PC-3 (cell line): ENCODE results near the gene APOBEC3G. TPM values are rescaled to one million over a fixed set of nuclear protein-coding genes. Genes with fewer than 3 reads are reported as not detected.
"Not testable (repeated sequence)": the region's sequence is repeated elsewhere in the genome, so short reads cannot be mapped to it uniquely, and the experiment has no call there.

Source experiments
- ATAC-seq: fragments of 200-7000 bp; cut with Tn5 transposase; 2 replicates; pipeline ENCODE4 v1.9.1; 2020; ENCODE audit warnings: mild to moderate bottlenecking, moderate library complexity
- BruUV-seq: library from RNA; stranded (reverse); fragments of 400-500 nt; replicated peaks from 2 replicates; lab custom pipeline; 2021; lab: Mats Ljungman, UMichigan
- CTCF ChIA-PET: fragments of 300-600 bp; sonication (Branson Sonifier 250); formaldehyde crosslinking; loops from one replicate; lab custom pipeline; 2022; ENCODE audit warnings: antibody characterized with exemption; lab: Charles Lee
- POLR2A ChIA-PET: fragments of 300-600 bp; sonication (Branson Sonifier 250); formaldehyde crosslinking; loops from one replicate; lab custom pipeline; 2022; ENCODE audit warnings: antibody characterized with exemption; ENCODE audit not compliant: unreplicated experiment; lab: Charles Lee
- DNase-seq: peaks from one replicate; pipeline ENCODE4 v3.0.0-alpha.2; 2015
- H2AFZ ChIP-seq: fragments of 300-600 bp; sonication (generic); 2 replicates; pipeline ENCODE4 v1.6.0; 2016; ENCODE audit warnings: antibody characterized with exemption, low read length
- H3F3A ChIP-seq: fragments of 300-600 bp; sonication (generic); one replicate; pipeline ENCODE4 v1.6.0; 2017; ENCODE audit warnings: antibody characterized with exemption, low read length, control low read depth, mild to moderate bottlenecking; ENCODE audit not compliant: unreplicated experiment
- H3K27ac ChIP-seq: fragments of 300-600 bp; sonication (generic); 2 replicates; pipeline ENCODE4 v1.5.1; 2016; ENCODE audit warnings: mild to moderate bottlenecking, low read length
- H3K27me3 ChIP-seq: fragments of 300-600 bp; sonication (generic); 2 replicates; pipeline ENCODE4 v1.6.1; 2016; ENCODE audit warnings: low read length, mixed read lengths
- H3K36me3 ChIP-seq: fragments of 300-600 bp; sonication (generic); 2 replicates; pipeline ENCODE4 v1.6.1; 2016; ENCODE audit warnings: low read depth, mixed run types, low read length, mixed read lengths
- H3K4me1 ChIP-seq: fragments of 300-600 bp; sonication (generic); 2 replicates; pipeline ENCODE4 v1.5.1; 2016; ENCODE audit warnings: low read length; ENCODE audit not compliant: insufficient read depth
- H3K4me2 ChIP-seq: fragments of 300-600 bp; sonication (generic); 2 replicates; pipeline ENCODE4 v1.6.0; 2016; ENCODE audit warnings: low read length
- H3K4me3 ChIP-seq: fragments of 300-600 bp; sonication (generic); 2 replicates; pipeline ENCODE4 v1.5.1; 2016; ENCODE audit warnings: mild to moderate bottlenecking, low read length, mixed read lengths
- H3K79me2 ChIP-seq: fragments of 300-600 bp; sonication (generic); 2 replicates; pipeline ENCODE4 v1.6.1; 2017; ENCODE audit warnings: low read length, mixed read lengths
- H3K9ac ChIP-seq: fragments of 300-600 bp; sonication (generic); 2 replicates; pipeline ENCODE4 v1.6.0; 2016; ENCODE audit warnings: mild to moderate bottlenecking, low read length
- H3K9me2 ChIP-seq: fragments of 300-600 bp; sonication (generic); replicated peaks from 2 replicates; pipeline ENCODE4 v1.6.1; 2016; ENCODE audit warnings: mixed run types, low read length, mixed read lengths
- H3K9me3 ChIP-seq: fragments of 300-600 bp; sonication (generic); 2 replicates; pipeline ENCODE4 v1.6.1; 2016; ENCODE audit warnings: low read length, mixed read lengths
- H4K20me1 ChIP-seq: fragments of 300-600 bp; sonication (generic); 2 replicates; pipeline ENCODE4 v1.6.1; 2016; ENCODE audit warnings: low read length, mixed read lengths
- CTCF ChIP-seq: fragments of 300-600 bp; sonication (generic); conservative IDR thresholded peaks from 2 replicates; pipeline ENCODE4 v1.5.1; 2017; ENCODE audit warnings: antibody characterized with exemption, low read depth, mild to moderate bottlenecking, low read length
- EZH2 ChIP-seq: fragments of 300-600 bp; sonication (generic); IDR thresholded peaks from one replicate; pipeline ENCODE4 v1.6.1; 2017; ENCODE audit warnings: antibody characterized with exemption, mild to moderate bottlenecking, low read length; ENCODE audit not compliant: unreplicated experiment
- EZH2phosphoT487 ChIP-seq: fragments of 300-600 bp; sonication (generic); IDR thresholded peaks from 2 replicates; pipeline ENCODE4 v1.6.1; 2018; ENCODE audit warnings: mild to moderate bottlenecking, antibody characterized with exemption, low read length, borderline replicate concordance
- intact Hi-C: fragments of 100-400 bp; cut with micrococcal nuclease; formaldehyde crosslinking; loops from 2 replicates; pipeline ENCODE4 v1.9.0; 2023
- total RNA-seq: library from RNA; depleted of rRNA; stranded (reverse); fragments of >200 nt; gene quantifications from 2 replicates; pipeline ENCODE4 v1.2.3, GENCODE V29; 2014

Gene APOBEC3G
- total RNA-seq, 1 experiment from 2014 or later = 4.4 TPM

GRCh38 chr22:39073981-39074380 is 3.1 kb upstream of the APOBEC3G start:
- TF ChIP-seq EZH2phosphoT487 (no peak), EZH2 (no peak), CTCF (no peak)
- Histone ChIP-seq H3K4me3 (no peak overlapping the region), H3K4me1 (no peaks in the 10 kb centered on the region), H2AFZ (no peak overlapping the region), H3K27ac (no peak overlapping the region), H3K4me2 (no peak overlapping the region), H3K79me2 (no peaks in the 10 kb centered on the region), H3K27me3 (no peaks in the 10 kb centered on the region), H3K9me2 (no peaks in the 10 kb centered on the region), H4K20me1 (no peaks in the 10 kb centered on the region), H3K9ac (no peak overlapping the region), H3K9me3 (no peaks in the 10 kb centered on the region), H3F3A (no peaks in the 10 kb centered on the region), H3K36me3 (no peaks in the 10 kb centered on the region)
- intact Hi-C loops = no loop called here
- no peak for ATAC-seq
- CTCF ChIA-PET = no interaction called here
- no TSS peak for BruUV-seq
- no peak for DNase-seq
- POLR2A ChIA-PET = no interaction called here

- H3F3A ChIP-seq, H3K4me3 ChIP-seq, H2AFZ ChIP-seq, H3K4me2 ChIP-seq, POLR2A ChIA-PET, H3K9ac ChIP-seq, H3K36me3 ChIP-seq, H3K79me2 ChIP-seq, intact Hi-C loops, H3K27me3 ChIP-seq, BruUV-seq, DNase-seq, H4K20me1 ChIP-seq, CTCF ChIA-PET, H3K4me1 ChIP-seq, H3K9me3 ChIP-seq, H3K9me2 ChIP-seq, ATAC-seq, H3K27ac ChIP-seq: not testable (repeated sequence)
Observed at GRCh38 chr22:39076155-39077025, 685 bp upstream of the APOBEC3G start.

GRCh38 chr22:39077912-39078311 is 837 bp downstream of the APOBEC3G start:
- H3K9ac ChIP-seq, H4K20me1 ChIP-seq, DNase-seq, intact Hi-C loops, H3K36me3 ChIP-seq, H3K27ac ChIP-seq, H3K4me2 ChIP-seq, POLR2A ChIA-PET, BruUV-seq, ATAC-seq, H3K4me1 ChIP-seq, H2AFZ ChIP-seq, H3F3A ChIP-seq, CTCF ChIA-PET, H3K9me3 ChIP-seq, H3K79me2 ChIP-seq, H3K9me2 ChIP-seq, H3K27me3 ChIP-seq, H3K4me3 ChIP-seq: not testable (repeated sequence)
